Liver (tissue), 9 donors: ENCODE measurements around the gene RACGAP1. TPM values are rescaled to one million over a fixed set of nuclear protein-coding genes. Genes with fewer than 3 reads are reported as not detected.

Source experiments
- DNase-seq: peaks from one replicate; pipeline ENCODE4 v3.0.0-alpha.2; 2017; ENCODE audit warnings: low spot score
- H3K27ac ChIP-seq, 2 donors: one replicate each; pipeline ENCODE4 v1.7.0; 2013; ENCODE audit warnings: inconsistent platforms in 2 of 2, low read length in 2 of 2, control low read depth in 1 of 2, low read depth in 1 of 2, mild to moderate bottlenecking in 1 of 2
- H3K27me3 ChIP-seq, 4 donors: one replicate each; pipeline versions ENCODE4 v1.6.1 to v1.7.0; 2013; ENCODE audit warnings: low read length in 3 of 4, inconsistent platforms in 1 of 4, mild to moderate bottlenecking in 1 of 4, moderate library complexity in 1 of 4; ENCODE audit not compliant: control insufficient read depth in 4 of 4, insufficient read depth in 4 of 4
- H3K36me3 ChIP-seq, 4 donors: one replicate each; pipeline versions ENCODE4 v1.6.1 to v1.7.0; 2013; ENCODE audit warnings: low read length in 3 of 4, mild to moderate bottlenecking in 3 of 4, low read depth in 1 of 4, moderate library complexity in 1 of 4; ENCODE audit not compliant: control insufficient read depth in 4 of 4, insufficient read depth in 3 of 4
- H3K4me1 ChIP-seq, 4 donors: one replicate each; pipeline versions ENCODE4 v1.6.1 to v1.7.0; 2013; ENCODE audit warnings: low read length in 3 of 4, mild to moderate bottlenecking in 3 of 4, moderate library complexity in 1 of 4; ENCODE audit not compliant: control insufficient read depth in 4 of 4, insufficient read depth in 4 of 4
- H3K4me3 ChIP-seq, 3 donors: one replicate each; pipeline versions ENCODE4 v1.6.1 to v1.7.0; 2013; ENCODE audit warnings: low read length in 3 of 3, control low read depth in 1 of 3, low read depth in 1 of 3, mild to moderate bottlenecking in 1 of 3
- H3K9ac ChIP-seq, 2 donors: one replicate each; pipeline ENCODE4 v1.7.0; 2013; ENCODE audit warnings: low read length in 2 of 2, mild to moderate bottlenecking in 2 of 2, moderate library complexity in 2 of 2, control low read depth in 1 of 2, low read depth in 1 of 2
- H3K9me3 ChIP-seq, 4 donors: one replicate each; pipeline versions ENCODE4 v1.6.1 to v1.7.0; 2013; ENCODE audit warnings: low read length in 3 of 4; ENCODE audit not compliant: control insufficient read depth in 4 of 4
- EGR1 ChIP-seq, 2 donors: IDR thresholded peaks; 2 replicates each; pipeline ENCODE4 v1.6.1; 2016 to 2018; ENCODE audit warnings: antibody characterized with exemption in 2 of 2, low read depth in 2 of 2
- FOXA1 ChIP-seq: IDR thresholded peaks from 2 replicates; pipeline ENCODE4 v1.6.1; 2016; ENCODE audit warnings: antibody characterized with exemption
- FOXA2 ChIP-seq: IDR thresholded peaks from 2 replicates; pipeline ENCODE4 v1.6.1; 2016; ENCODE audit warnings: antibody characterized with exemption
- HNF4A ChIP-seq, 2 donors: conservative IDR thresholded peaks; 2 replicates each; pipeline ENCODE4 v1.6.1; 2016; ENCODE audit warnings: antibody characterized with exemption in 2 of 2, mild to moderate bottlenecking in 2 of 2
- HNF4G ChIP-seq: IDR thresholded peaks from 2 replicates; pipeline ENCODE4 v1.6.1; 2016; ENCODE audit warnings: antibody characterized with exemption
- JUND ChIP-seq, 2 donors: IDR thresholded peaks; 2 replicates each; pipeline ENCODE4 v1.6.1; 2016; ENCODE audit warnings: antibody characterized with exemption in 2 of 2
- NR2F2 ChIP-seq: IDR thresholded peaks from 2 replicates; pipeline ENCODE4 v1.6.1; 2016; ENCODE audit warnings: antibody characterized with exemption
- RAD21 ChIP-seq, 2 donors: IDR thresholded peaks; 2 replicates each; pipeline ENCODE4 v1.6.1; 2016; ENCODE audit warnings: antibody characterized with exemption in 2 of 2, mild to moderate bottlenecking in 2 of 2
- RXRA ChIP-seq, 2 donors: IDR thresholded peaks; 2 replicates each; pipeline ENCODE4 v1.6.1; 2017 to 2018; ENCODE audit warnings: antibody characterized with exemption in 2 of 2, mild to moderate bottlenecking in 1 of 2
- TAF1 ChIP-seq: conservative IDR thresholded peaks from 2 replicates; pipeline ENCODE4 v1.6.1; 2016; ENCODE audit warnings: antibody characterized with exemption, mild to moderate bottlenecking
- WGBS: extraction: QIAGEN DNeasy Blood & Tissue Kit; methylation state at CpG from one replicate; pipeline ENCODE4 v1.1.7; 2013; 5-methylcytosine and 5-hydroxymethylcytosine counted together
- polyA plus RNA-seq, 2 donors: library from polyadenylated mRNA; stranded (reverse) in 1 of 2; unstranded in 1 of 2; fragments of 200-250 nt in 1 of 2; fragments of >200 nt in 1 of 2; fragmentation: Nextera tagmentation in 1 of 2; extraction: Ambion mirVana in 1 of 2; gene quantifications; one replicate each; pipeline versions ENCODE4 v1.2.1 to v1.2.3, GENCODE V29; 2013 to 2015
- total RNA-seq, 2 donors: library from RNA; depleted of rRNA; stranded (reverse); fragments of >200 nt; gene quantifications; one replicate each; pipeline ENCODE4 v1.2.3, GENCODE V29; 2014
- TF ChIP-seq, protein P1 (sequence below): IDR thresholded peaks from 2 replicates; pipeline ENCODE4 v1.6.1; 2016; ENCODE audit warnings: antibody characterized with exemption, mild to moderate bottlenecking
- TF ChIP-seq, protein P2 (sequence below): fragments of 150-350 bp; IDR thresholded peaks from 2 replicates; pipeline ENCODE4 v1.5.1; 2017; ENCODE audit warnings: improper control_type of control experiment, low read depth, low read length; ENCODE audit not compliant: missing input control
- TF ChIP-seq, protein P3 (sequence below): IDR thresholded peaks from 2 replicates; pipeline ENCODE4 v1.6.1; 2016; ENCODE audit warnings: antibody characterized with exemption
- TF ChIP-seq, protein P4 (sequence below): IDR thresholded peaks from 2 replicates; pipeline ENCODE4 v1.6.1; 2016; ENCODE audit warnings: antibody characterized with exemption
- TF ChIP-seq, protein P5 (sequence below): IDR thresholded peaks from 2 replicates; pipeline ENCODE4 v1.6.1; 2016; ENCODE audit warnings: antibody characterized with exemption
- donor health status: healthy.
- donor health status: healthy.
- donor health status: healthy.
- donor health status: healthy.
- donor health status: healthy.

The RACGAP1 gene
- total and polyA plus RNA-seq, 4 donors: 1.0 to 38.3 (median 2.9) TPM

DNA sequence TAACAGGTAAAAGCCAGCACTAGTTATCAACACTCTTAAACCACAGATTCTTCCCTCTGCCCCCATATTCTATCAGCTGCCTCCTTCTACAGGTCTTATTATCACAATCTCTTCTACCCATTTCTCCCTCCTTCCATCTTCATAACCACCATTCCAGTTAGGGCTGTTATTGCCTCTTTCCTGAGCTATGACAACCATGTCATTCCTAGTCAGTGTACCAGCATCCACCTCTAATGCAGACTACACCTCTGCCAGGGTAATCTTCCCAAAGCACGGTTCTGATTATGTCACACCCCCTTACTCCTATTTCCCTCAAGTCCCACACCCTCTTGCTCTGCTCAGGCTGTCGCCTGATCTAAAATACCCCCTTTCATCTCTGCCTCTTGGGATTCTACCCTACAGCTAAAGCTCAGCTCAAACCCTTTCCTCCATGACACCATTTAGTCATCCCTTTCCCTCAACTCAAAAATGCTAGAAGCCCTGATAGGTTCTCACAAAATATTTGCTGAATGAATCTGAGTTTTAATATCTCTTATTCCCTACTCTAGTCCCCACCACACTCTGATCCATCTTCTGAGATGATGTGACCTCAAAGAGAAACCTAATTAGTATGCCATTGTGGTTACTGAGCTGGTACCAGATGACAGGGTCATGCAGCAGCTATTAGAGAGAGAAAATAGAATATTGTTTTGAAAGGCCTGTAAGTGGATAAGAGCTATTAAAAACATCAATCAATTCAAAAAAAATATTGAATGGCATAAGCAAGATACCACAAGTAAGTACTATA lies 11.7 kb downstream of the RACGAP1 start:
- no peaks in the 10 kb centered on the region for H3K36me3 ChIP-seq
- no peak overlapping the region for H3K27ac ChIP-seq
- no peak for DNase-seq
- H3K27me3 ChIP-seq: no peaks in the 10 kb centered on the region
- no peak overlapping the region for H3K4me3 ChIP-seq
- peaks cover 0 to 6% (median 3%) of the 10 kb centered on the region in 4 donors for H3K4me1 ChIP-seq
- H3K9ac ChIP-seq: no peak overlapping the region
- 93% methylated on average over 2 of the region's 2 CpGs for WGBS
- H3K9me3 ChIP-seq: no peaks in the 10 kb centered on the region
- no peak for TF ChIP-seq TAF1
- TF ChIP-seq FOXA1: no peak
- no peak for TF ChIP-seq HNF4G
- TF ChIP-seq RXRA (IDR thresholded peaks at IDR 0.05): no peak
- TF ChIP-seq, protein P1, sequence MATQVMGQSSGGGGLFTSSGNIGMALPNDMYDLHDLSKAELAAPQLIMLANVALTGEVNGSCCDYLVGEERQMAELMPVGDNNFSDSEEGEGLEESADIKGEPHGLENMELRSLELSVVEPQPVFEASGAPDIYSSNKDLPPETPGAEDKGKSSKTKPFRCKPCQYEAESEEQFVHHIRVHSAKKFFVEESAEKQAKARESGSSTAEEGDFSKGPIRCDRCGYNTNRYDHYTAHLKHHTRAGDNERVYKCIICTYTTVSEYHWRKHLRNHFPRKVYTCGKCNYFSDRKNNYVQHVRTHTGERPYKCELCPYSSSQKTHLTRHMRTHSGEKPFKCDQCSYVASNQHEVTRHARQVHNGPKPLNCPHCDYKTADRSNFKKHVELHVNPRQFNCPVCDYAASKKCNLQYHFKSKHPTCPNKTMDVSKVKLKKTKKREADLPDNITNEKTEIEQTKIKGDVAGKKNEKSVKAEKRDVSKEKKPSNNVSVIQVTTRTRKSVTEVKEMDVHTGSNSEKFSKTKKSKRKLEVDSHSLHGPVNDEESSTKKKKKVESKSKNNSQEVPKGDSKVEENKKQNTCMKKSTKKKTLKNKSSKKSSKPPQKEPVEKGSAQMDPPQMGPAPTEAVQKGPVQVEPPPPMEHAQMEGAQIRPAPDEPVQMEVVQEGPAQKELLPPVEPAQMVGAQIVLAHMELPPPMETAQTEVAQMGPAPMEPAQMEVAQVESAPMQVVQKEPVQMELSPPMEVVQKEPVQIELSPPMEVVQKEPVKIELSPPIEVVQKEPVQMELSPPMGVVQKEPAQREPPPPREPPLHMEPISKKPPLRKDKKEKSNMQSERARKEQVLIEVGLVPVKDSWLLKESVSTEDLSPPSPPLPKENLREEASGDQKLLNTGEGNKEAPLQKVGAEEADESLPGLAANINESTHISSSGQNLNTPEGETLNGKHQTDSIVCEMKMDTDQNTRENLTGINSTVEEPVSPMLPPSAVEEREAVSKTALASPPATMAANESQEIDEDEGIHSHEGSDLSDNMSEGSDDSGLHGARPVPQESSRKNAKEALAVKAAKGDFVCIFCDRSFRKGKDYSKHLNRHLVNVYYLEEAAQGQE: no peak
- TF ChIP-seq RAD21 (IDR thresholded peaks at IDR 0.05): no peak
- TF ChIP-seq HNF4A (conservative IDR thresholded peaks at IDR 0.05): no peak
- TF ChIP-seq, protein P2, sequence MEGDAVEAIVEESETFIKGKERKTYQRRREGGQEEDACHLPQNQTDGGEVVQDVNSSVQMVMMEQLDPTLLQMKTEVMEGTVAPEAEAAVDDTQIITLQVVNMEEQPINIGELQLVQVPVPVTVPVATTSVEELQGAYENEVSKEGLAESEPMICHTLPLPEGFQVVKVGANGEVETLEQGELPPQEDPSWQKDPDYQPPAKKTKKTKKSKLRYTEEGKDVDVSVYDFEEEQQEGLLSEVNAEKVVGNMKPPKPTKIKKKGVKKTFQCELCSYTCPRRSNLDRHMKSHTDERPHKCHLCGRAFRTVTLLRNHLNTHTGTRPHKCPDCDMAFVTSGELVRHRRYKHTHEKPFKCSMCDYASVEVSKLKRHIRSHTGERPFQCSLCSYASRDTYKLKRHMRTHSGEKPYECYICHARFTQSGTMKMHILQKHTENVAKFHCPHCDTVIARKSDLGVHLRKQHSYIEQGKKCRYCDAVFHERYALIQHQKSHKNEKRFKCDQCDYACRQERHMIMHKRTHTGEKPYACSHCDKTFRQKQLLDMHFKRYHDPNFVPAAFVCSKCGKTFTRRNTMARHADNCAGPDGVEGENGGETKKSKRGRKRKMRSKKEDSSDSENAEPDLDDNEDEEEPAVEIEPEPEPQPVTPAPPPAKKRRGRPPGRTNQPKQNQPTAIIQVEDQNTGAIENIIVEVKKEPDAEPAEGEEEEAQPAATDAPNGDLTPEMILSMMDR: no peak
- TF ChIP-seq, protein P3, sequence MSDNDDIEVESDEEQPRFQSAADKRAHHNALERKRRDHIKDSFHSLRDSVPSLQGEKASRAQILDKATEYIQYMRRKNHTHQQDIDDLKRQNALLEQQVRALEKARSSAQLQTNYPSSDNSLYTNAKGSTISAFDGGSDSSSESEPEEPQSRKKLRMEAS: no peak

DNA sequence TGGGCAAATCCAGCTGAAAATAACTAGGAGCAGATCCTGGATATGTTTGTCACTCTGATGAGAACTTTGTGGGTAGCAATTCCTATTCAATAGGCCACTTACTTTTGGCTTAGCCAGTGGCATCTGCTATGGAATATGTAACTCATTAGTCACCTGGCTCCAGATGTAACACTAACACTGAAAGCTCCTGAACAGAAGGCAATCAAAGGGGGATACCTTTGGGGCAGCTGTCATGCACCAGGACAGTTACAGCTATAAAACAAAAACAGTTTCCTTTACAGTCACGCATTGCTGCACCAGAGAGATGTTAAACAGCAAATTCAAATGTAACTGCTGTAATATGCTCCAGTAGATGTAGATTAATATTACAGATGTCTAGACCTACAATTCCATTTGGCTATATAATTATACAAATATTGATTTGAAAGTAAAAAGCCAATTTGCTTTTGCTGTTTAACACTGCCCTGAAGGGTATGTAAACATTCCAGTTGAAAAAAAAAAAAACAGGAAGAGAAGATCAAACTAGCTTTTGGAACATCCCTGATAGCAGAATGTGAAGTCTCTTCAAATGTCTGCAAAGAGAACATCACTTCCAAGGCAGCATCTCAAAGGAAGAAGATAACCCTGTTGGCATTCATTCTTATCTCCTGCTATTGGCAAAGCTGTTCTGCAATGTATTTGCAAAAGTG lies 18.4 kb downstream of the RACGAP1 start:
- Histone ChIP-seq H3K9me3 (no peaks in the 10 kb centered on the region), H3K9ac (no peak overlapping the region), H3K27me3 (no peaks in the 10 kb centered on the region), H3K27ac (no peak overlapping the region), H3K36me3 (peaks cover 0 to 4% (median 1%) of the 10 kb centered on the region in 4 donors), H3K4me3 (no peak overlapping the region), H3K4me1 (no peaks in the 10 kb centered on the region)
- WGBS: 93% methylated on average over 1 of the region's 1 CpG
- DNase-seq: no peak
- TF ChIP-seq, protein P4, sequence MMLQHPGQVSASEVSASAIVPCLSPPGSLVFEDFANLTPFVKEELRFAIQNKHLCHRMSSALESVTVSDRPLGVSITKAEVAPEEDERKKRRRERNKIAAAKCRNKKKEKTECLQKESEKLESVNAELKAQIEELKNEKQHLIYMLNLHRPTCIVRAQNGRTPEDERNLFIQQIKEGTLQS: no peak
- TF ChIP-seq JUND (IDR thresholded peaks at IDR 0.05) (no peak), EGR1 (IDR thresholded peaks at IDR 0.05; ENCODE audit: low read depth in 2 of 2) (no peak), HNF4A (conservative IDR thresholded peaks at IDR 0.05) (no peak), HNF4G (no peak), RXRA (IDR thresholded peaks at IDR 0.05) (no peak), FOXA2 (no peak), NR2F2 (no peak)
- TF ChIP-seq, protein P5, sequence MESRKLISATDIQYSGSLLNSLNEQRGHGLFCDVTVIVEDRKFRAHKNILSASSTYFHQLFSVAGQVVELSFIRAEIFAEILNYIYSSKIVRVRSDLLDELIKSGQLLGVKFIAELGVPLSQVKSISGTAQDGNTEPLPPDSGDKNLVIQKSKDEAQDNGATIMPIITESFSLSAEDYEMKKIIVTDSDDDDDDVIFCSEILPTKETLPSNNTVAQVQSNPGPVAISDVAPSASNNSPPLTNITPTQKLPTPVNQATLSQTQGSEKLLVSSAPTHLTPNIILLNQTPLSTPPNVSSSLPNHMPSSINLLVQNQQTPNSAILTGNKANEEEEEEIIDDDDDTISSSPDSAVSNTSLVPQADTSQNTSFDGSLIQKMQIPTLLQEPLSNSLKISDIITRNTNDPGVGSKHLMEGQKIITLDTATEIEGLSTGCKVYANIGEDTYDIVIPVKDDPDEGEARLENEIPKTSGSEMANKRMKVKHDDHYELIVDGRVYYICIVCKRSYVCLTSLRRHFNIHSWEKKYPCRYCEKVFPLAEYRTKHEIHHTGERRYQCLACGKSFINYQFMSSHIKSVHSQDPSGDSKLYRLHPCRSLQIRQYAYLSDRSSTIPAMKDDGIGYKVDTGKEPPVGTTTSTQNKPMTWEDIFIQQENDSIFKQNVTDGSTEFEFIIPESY: no peak
- TF ChIP-seq, protein P1: no peak
- TF ChIP-seq, protein P2: no peak
